HepG2 (cell line): Measurements from ENCODE around the gene MGAT5. TPM values are rescaled to one million over a fixed set of nuclear protein-coding genes. Genes with fewer than 3 reads are reported as not detected.

Experiments
- FIP1L1 ChIP-seq: fragments of 200-400 bp; formaldehyde crosslinking; IDR thresholded peaks from 2 replicates; pipeline ENCODE4 v1.6.1; 2018; ENCODE audit warnings: low read depth, mild to moderate bottlenecking, low read length, moderate library complexity, borderline replicate concordance; ENCODE audit not compliant: insufficient read depth
- HES4 ChIP-seq: sonication (generic); formaldehyde crosslinking; IDR thresholded peaks from 2 replicates; pipeline ENCODE4 v1.9.0; 2021; ENCODE audit warnings: mild to moderate bottlenecking, missing genetic modification reagents, borderline replicate concordance
- HNF4A ChIP-seq: sonication (generic); formaldehyde crosslinking; IDR thresholded peaks from 2 replicates; pipeline ENCODE4 v1.4.0; 2020; ENCODE audit warnings: missing genetic modification reagents
- HNRNPL ChIP-seq: fragments of 200-400 bp; formaldehyde crosslinking; IDR thresholded peaks from 2 replicates; pipeline ENCODE4 v1.6.1; 2017; ENCODE audit warnings: mild to moderate bottlenecking, low read depth, low read length
- IKZF1 ChIP-seq: fragments of 450-650 bp; IDR thresholded peaks from 2 replicates; pipeline ENCODE4 v1.7.1; 2016
- NFIC ChIP-seq: IDR thresholded peaks from 2 replicates; pipeline ENCODE4 v1.6.1; 2012; ENCODE audit warnings: mild to moderate bottlenecking, low read length, inconsistent platforms
- ZBTB7B ChIP-seq: sonication (generic); formaldehyde crosslinking; IDR thresholded peaks from 2 replicates; pipeline ENCODE4 v1.4.0; 2020; ENCODE audit warnings: missing genetic modification reagents
- ZNF230 ChIP-seq: sonication (generic); formaldehyde crosslinking; IDR thresholded peaks from 2 replicates; pipeline ENCODE4 v1.4.0; 2020; ENCODE audit warnings: mild to moderate bottlenecking, missing genetic modification reagents
- ZNF414 ChIP-seq: sonication (generic); formaldehyde crosslinking; IDR thresholded peaks from 2 replicates; pipeline ENCODE4 v1.5.0; 2020; ENCODE audit warnings: missing genetic modification reagents
- ZSCAN22 ChIP-seq: sonication (generic); formaldehyde crosslinking; IDR thresholded peaks from 2 replicates; pipeline ENCODE4 v1.4.0; 2020; ENCODE audit warnings: mild to moderate bottlenecking, missing genetic modification reagents
- polyA plus RNA-seq, 8 experiments: library from polyadenylated mRNA; depleted of rRNA in 3 of 8; stranded (reverse) in 7 of 8; unstranded in 1 of 8; fragments of >200 nt; fragmentation: Illumina TruSeq in 4 of 8; extraction: Trizol in 4 of 8; gene quantifications; 2 replicates each; pipeline versions ENCODE4 v1.2.1 to v1.2.3, GENCODE V29; 2011 to 2016; ENCODE audit warnings: low read depth in 4 of 8, missing spikeins in 1 of 8, mixed read lengths in 1 of 8; ENCODE audit not compliant: insufficient read depth in 1 of 8
- total RNA-seq, 5 experiments: library from RNA; depleted of rRNA; stranded (reverse); fragments of >200 nt; fragmentation: Illumina TruSeq; extraction: Trizol; gene quantifications; 2 replicates each; pipeline ENCODE4 v1.2.3, GENCODE V29; 2016; ENCODE audit warnings: low read depth in 1 of 5
- TF ChIP-seq, protein P1 (sequence below): IDR thresholded peaks from 2 replicates; pipeline ENCODE4 v1.4.0; 2020; ENCODE audit warnings: mild to moderate bottlenecking, missing genetic modification reagents

MGAT5 gene
- total and polyA plus RNA-seq, 2 of the 13 experiments (the other 11 are each of a cell fraction or from before 2014, with no cell fraction given), result 33.1 to 60.2 TPM

- TF ChIP-seq ZNF414 (CRISPR knock-in tag) (no peak), HNRNPL (no peak), HES4 (CRISPR knock-in tag) (no peak), HNF4A (CRISPR knock-in tag) (no peak), NFIC (no peak), ZSCAN22 (CRISPR knock-in tag) (no peak), ZBTB7B (CRISPR knock-in tag) (no peak), IKZF1 (no peak), ZNF230 (no peak), FIP1L1 (no peak)
- TF ChIP-seq, protein P1, sequence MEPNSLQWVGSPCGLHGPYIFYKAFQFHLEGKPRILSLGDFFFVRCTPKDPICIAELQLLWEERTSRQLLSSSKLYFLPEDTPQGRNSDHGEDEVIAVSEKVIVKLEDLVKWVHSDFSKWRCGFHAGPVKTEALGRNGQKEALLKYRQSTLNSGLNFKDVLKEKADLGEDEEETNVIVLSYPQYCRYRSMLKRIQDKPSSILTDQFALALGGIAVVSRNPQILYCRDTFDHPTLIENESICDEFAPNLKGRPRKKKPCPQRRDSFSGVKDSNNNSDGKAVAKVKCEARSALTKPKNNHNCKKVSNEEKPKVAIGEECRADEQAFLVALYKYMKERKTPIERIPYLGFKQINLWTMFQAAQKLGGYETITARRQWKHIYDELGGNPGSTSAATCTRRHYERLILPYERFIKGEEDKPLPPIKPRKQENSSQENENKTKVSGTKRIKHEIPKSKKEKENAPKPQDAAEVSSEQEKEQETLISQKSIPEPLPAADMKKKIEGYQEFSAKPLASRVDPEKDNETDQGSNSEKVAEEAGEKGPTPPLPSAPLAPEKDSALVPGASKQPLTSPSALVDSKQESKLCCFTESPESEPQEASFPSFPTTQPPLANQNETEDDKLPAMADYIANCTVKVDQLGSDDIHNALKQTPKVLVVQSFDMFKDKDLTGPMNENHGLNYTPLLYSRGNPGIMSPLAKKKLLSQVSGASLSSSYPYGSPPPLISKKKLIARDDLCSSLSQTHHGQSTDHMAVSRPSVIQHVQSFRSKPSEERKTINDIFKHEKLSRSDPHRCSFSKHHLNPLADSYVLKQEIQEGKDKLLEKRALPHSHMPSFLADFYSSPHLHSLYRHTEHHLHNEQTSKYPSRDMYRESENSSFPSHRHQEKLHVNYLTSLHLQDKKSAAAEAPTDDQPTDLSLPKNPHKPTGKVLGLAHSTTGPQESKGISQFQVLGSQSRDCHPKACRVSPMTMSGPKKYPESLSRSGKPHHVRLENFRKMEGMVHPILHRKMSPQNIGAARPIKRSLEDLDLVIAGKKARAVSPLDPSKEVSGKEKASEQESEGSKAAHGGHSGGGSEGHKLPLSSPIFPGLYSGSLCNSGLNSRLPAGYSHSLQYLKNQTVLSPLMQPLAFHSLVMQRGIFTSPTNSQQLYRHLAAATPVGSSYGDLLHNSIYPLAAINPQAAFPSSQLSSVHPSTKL (CRISPR knock-in tag), result no peak
- TF ChIP-seq, all 625 proteins: peak for 0
Measured at GRCh38 chr2:134401081-134401497, 147.2 kb downstream of the MGAT5 start (continued).
